HG03108 (cell line): ENCODE data around the gene DYRK1A.
A peak's percentile ranks its signal among the peaks of the same experiment; 100 is the strongest.
"Not testable (repeated sequence)": the region's sequence is repeated elsewhere in the genome, so short reads cannot be mapped to it uniquely, and the experiment has no call there.

Experiments used
- ATAC-seq: cut with Tn5 transposase; IDR thresholded peaks from one replicate; pipeline ENCODE4 v1.9.1; 2021; ENCODE audit warnings: moderate library complexity; ENCODE audit not compliant: unreplicated experiment

The DYRK1A gene

GRCh38 chr21:37546299-37546908, 179.8 kb downstream of the DYRK1A start:
- no peak for ATAC-seq

DNA sequence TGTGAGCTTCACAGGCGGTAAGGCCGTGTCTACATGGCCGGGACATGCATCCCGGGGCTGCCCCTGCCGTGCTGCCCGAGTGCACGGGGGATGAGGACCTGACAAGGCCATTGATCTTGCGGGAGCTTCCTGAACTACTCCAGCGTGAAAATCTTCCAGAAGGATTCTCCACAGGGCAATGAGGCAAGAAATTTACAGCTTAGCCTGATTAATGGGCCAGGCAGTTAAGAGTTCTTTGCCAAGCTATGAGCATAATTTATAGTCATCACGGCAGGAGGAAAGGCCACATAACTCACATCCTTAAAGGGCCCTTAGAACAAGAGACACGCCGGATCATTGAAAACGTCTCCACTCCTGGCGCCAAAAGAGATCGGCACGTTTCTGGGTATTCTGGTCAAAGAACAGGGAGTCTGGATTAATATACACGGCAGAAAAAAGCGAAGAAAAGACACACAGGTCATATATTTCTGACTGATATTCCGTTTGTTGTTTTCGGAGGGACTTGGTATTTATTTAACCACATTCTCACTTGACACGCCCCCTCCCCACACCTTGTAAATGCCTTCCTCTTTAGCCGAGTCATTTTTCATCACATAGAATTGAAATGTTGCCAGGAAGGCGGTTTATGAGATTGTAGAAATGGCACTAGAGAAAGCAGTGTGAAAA, 180.5 kb downstream of the DYRK1A start:
- no peak for ATAC-seq

DNA sequence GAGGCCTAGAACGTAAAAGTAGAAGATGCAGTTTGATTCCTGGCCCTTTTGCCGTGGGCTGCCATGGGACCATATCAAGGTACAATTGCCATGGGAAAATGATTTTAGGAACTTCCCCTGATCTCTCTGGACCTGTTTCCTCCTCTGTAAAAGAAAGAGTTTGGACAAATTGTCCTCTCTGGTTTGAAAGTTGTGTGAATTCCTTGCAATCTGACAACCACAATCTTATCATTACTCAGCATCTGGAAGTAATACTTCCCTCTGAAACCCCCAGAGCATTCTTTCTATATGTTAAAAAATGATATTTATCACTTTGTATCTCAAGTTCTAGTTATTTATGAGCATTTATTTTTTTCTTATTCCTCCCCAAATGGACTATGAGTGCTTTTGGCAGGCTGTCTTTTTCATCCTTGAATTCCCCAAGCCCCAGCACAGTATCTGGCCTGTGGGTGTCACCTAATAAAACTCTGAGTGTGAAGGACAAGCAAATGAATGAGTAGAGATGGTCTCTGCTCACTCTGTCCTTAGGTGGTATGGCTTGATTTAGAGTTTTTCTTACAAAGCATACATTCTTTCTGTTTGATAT, 181.1 kb downstream of the DYRK1A start:
- ATAC-seq = no peak

DNA sequence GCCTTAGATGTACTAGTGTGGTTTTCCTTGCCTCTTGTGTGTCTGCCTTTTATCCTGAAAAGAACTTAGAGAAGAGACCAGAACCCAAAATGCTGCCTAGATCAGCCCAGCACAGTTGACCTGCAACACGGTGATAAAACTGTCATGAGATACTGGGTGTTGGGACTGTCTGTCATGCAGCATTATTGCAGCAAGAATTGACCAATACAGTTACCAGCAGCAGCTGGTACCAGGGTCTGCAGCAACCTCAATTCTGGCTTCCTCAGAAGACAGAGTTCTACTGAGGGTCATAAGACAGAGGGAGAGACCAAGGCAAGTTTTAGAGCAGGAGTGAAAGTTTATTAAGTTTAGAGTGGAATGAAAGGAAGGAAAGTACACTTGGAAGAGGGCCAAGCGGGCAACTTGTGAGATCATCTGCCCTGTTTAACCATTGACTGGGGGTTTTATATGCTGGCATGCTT, 182.0 kb downstream of the DYRK1A start:
- no peak for ATAC-seq

GRCh38 chr21:37549730-37550129, 183.2 kb downstream of the DYRK1A start:
- ATAC-seq = not testable (repeated sequence)

DNA sequence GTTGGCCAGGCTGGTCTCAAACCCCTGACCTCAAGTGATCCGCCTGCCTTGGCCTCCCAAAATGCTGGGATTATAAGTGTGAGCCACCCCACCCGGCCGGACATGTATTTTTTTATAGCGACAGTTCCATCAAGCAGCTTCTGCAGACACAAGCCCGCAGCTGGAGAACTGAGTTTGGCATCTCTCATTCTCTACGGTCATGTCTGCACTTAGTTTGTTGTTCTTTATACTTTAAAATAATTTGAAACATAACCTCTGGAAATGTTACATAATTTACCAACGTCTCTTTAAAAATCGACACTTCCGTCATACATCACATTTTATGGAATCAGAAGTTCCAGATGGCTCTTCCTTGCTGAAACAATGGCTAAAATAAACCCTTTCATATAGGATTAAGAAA, 183.6 kb downstream of the DYRK1A start:
- no peak for ATAC-seq

- ATAC-seq = no peak
These were observed 184.2 kb downstream of the DYRK1A start for GRCh38 chr21:37550618-37551330.

DNA sequence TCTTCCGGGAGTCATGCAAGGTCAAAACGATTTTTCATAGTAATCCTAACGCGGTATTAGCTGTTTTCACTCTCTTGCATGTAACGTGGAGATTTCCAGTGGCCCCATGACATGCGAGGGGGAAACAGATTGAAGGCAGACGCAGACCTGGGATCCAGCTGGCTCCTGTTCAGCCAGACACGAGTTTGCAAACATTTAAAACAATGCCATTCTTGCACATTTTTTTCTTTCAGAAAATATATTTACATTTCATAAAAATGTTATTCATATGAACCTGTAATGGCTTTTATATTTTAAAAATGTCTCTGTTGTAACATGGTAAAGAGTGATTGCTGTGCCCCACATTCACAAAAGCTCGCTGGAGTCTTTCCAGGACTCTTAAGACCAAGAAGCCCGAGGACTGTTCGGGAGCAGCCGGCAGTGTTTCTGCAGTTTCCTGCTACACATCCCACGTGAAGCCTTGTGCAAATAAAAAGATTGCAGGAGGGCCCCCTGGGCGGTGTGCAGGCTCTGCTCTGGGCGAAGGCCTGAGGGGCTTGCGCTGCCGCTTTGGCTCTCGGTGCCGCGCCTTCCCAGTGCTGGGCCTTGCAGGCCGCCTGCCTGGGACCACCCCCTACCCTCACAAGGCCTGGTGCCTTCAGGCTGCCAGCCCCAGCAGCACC, 184.9 kb downstream of the DYRK1A start:
- ATAC-seq = no peak

DNA sequence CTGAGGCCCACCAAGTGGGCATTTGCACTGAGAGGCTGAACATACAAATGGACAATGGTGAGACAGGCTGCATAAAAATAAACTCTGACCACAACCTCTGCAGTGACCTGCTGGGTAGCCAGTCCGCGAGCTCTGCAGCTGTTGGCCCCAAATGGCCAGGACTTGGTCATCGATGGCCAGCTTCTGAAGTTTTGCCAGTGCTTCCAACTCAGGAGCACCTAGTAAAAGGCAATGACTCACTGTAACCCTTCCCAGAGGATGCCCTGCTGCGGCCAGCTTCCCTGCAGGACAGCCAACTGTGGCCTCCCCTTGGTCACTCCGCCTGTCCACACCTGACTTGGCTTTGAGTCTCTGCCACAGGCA, 185.4 kb downstream of the DYRK1A start:
- no peak for ATAC-seq

DNA sequence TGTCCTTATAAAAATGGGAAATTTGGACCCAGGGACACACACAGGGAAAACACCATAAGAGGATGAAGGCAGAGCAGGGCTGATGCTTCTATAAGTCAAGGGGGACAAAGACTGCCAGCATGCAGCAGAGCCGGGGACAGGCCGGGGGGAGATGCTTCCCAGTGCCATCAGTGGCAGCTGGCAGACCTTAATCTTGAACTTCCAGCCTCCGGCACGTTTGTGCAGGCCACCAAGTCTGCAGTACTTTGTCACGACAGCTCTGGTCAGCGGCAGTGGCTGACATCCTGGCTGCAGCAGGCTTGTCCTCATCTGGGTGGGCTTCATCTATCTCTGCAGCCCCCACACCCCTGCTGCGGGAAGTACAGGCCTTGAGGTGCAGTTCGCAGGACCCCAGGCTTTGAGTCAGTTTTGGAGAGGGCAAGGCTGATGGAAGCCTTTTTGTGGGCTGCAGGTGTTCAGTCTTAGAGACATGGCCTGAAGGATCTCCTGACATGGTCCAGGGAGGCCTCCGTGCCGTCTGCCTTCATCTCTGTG, 186.0 kb downstream of the DYRK1A start:
- no peak for ATAC-seq

DNA sequence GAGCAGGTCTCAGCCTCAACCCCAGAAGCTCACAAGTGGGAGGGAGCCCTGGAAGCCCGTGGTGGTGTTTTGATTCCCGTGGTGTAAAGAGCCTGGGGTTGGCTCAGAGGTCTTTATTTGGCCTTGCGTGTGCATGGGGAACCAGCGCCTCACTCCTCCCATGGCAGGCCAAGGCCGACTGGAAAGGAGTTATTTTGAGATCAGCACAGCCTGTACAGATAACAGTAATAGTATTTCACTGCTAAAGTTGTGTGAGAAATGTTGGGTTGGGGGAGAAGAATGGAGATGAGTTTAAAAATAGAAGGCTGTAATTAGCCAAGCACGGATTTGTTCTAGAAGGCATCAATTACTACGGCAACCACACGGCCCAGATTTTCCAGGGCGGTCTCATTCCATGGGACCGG, 186.5 kb downstream of the DYRK1A start:
- ATAC-seq = no peak

- ATAC-seq = no peak
These were observed 188.2 kb downstream of the DYRK1A start for GRCh38 chr21:37554661-37555379.

DNA sequence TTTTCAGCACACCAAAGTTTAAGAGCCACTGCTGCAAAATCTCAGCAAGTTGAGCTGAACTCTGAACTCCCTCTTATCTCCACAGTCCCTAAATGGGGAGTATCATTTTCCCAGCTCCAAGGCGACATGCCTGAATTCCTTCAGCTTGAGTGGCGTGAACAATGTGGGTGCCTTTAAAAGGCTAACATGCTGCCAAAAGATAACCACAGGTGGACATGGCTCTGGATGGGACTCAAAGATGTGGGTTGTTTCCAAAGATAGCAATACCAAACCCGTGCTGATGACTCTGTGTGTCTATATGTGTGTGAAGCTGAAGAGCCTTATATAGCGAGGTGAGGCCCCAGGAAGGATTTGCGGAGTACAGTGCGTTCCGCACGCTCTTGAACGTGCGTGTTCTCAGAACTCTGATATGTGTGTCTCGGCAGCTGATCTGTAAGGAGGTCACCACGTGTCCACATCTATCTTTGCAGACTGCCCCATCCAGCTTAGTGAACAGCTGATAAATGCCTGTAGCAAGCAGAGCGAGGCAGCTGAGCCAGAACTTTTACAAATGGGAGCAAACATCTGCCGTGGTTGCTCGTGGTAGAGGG, 189.2 kb downstream of the DYRK1A start:
- no peak for ATAC-seq

GRCh38 chr21:37557261-37557950, 190.8 kb downstream of the DYRK1A start:
- peak; percentile 97 for ATAC-seq

DNA sequence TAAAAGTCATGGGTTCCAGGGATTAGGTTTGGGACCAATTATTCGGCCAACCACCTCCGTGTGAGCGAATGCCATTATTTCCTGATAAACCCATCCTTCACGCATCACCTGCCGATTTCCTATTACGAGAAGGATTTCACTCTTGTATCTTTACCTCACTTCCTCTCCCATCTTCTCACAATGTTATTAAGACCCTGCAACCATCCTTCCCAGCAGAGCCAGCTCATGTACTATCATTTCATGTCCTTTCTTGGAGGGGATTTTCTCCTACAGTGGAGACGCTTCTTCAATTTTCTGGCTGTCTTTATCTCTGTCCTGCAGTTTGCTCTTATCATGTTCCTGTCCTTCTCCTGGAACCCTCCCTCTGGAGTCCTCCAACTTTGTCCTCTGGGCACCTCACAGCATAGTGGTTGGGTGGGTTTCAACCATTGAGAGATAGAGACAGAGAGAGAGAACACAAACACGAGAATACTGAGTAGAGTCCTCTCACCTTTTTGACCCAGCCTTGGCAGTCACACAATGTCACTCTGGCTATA, 192.2 kb downstream of the DYRK1A start:
- no peak for ATAC-seq

DNA sequence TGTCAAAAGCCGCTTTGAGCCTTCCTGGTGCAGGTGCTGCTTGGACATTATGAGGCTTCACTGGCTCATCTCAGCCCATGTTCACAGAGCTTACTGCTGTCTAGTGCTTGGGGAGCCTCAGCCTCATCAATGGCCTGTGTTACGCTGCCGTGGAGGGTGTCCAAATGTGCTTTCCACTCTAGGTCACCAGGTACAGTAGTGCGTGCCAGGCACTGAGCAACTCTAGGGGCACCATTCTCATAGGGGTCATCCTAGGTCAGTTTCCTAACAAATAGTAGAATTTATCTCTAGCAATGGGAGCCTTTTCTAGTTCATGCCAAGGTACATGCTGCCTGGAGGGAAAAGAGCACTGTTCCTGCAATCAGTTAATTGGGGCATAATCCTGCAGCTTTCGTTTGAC, 193.8 kb downstream of the DYRK1A start:
- no peak for ATAC-seq

DNA sequence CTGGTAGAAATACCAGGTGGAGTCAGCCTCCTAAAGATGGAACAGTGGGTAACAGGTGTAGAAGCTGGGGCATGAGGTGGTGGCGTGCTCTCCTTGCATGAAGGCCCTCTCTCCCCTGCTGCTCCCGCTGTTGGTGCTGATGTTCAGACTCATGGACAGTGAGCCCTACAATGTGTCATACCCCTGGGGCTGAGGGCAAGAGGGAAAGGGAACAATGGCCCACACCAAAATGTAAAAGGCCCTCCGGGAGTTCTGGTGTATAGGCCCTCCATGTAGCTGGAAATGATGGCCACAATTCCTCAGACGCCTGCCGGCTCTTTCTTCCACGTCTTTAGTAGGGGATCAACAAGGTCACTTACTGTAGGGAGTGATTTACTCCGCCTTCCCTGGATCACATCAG, 194.9 kb downstream of the DYRK1A start:
- no peak for ATAC-seq

DNA sequence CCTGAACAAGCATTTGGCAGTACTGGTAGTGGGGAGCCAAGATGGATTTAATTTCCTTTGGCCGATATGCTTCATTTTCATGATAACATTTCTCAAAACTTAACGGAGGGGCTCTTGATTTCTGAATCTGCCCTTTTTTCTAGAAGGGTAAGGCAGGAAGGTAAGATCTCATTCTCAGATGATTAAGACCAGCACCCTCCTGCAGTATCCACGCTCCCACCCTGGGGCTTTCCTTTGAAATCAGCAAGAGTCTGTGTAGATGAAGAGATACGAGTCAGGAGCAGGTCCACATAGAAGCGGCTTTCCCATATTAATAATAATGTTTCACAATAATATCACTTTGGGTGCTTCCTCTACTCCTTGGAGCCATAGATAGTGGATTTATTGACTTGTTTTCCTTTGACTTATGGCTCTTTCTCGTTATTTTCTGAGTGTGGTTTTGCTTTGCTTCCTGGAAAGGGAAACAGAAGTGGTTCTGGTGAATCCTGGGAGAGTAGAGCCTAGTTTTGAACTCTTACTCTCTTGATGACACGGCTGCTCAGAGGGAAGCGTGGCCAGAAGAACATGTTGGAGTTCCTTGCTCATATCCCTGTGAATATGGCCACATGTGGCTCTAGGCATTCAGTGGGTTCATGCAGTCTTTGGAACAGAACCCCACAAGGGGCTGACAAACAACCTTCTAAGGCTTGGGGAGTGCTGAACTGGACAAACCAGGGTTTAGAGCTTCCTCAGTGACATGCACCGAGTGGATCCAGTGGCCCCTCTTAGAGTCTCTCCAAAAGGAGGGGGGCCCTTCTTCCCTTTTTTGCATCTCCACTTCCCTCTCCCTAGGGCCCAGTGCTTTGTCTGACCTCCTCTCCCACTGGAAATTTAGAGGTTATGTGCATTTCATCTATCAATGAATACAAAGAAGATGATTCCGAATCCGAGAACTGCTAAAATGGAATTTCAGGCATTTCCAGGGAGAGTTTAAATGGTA, 195.7 kb downstream of the DYRK1A start:
- no peak for ATAC-seq
